ENCODE data around the gene TRPM7.

- TF ChIP-seq GATA2 (IDR thresholded peaks at IDR 0.05; ENCODE audit: low read depth, low read length), result no peak
- TF ChIP-seq GATA3 (IDR thresholded peaks at IDR 0.05; ENCODE audit: low read depth, low read length), result no peak
Observed at GRCh38 chr15:50543556-50543955, 143.0 kb downstream of the TRPM7 start.

All from SH-SY5Y (cell line).